Measurements from ENCODE around the gene FOXP1.
"Not testable (repeated sequence)": the region's sequence is repeated elsewhere in the genome, so short reads cannot be mapped to it uniquely, and the experiment has no call there.

DNA sequence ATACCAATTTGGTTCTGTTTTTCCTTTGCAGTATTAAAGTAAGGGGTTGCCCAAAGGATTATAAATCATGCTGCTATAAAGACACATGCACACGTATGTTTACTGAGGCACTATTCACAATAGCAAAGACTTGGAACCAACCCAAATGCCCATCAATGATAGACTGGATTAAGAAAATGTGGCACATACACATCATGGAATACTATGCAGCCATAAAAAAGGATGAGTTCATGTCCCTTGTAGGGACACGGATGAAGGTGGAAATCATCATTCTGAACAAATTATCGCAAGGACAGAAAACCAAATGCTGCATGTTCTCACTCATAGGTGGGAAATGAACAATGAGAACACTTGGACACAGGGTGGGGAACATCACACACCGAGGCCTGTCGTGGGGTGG is 259.3 kb downstream of the FOXP1 start:
- not testable (repeated sequence) for TF ChIP-seq POLR2A (IDR thresholded peaks at IDR 0.05; ENCODE audit: low read depth, low read length); POLR2AphosphoS5 (IDR thresholded peaks at IDR 0.05; ENCODE audit: low read depth, low read length); SPI1 (IDR thresholded peaks at IDR 0.05; ENCODE audit: low read depth, low read length); TAF1 (IDR thresholded peaks at IDR 0.05; ENCODE audit: low read depth, low read length); PAX5 (IDR thresholded peaks at IDR 0.05; ENCODE audit: insufficient read depth, low read length, severe bottlenecking); POU2F2 (IDR thresholded peaks at IDR 0.05; ENCODE audit: low read depth, low read length)
